Neural crest cell (in vitro differentiated cells): ENCODE measurements around the gene ABHD8. TPM values are rescaled to one million over a fixed set of nuclear protein-coding genes. Genes with fewer than 3 reads are reported as not detected.

ENCODE experiments used
- DNase-seq: peaks from one replicate; pipeline ENCODE4 v3.0.0; 2021; ENCODE audit warnings: low read depth, mixed read lengths, low spot score
- H3K27ac Mint-ChIP-seq: one replicate; pipeline ENCODE4 v1.8.0; 2021; ENCODE audit warnings: mild to moderate bottlenecking, mixed read lengths; ENCODE audit not compliant: unreplicated experiment
- H3K27me3 Mint-ChIP-seq: 2 replicates; pipeline ENCODE4 v1.8.0; 2021; ENCODE audit warnings: low read depth, mild to moderate bottlenecking, mixed read lengths
- H3K36me3 Mint-ChIP-seq: 2 replicates; pipeline ENCODE4 v1.8.0; 2021; ENCODE audit warnings: low read depth, mild to moderate bottlenecking, mixed read lengths
- H3K4me1 Mint-ChIP-seq: 2 replicates; pipeline ENCODE4 v1.8.0; 2021; ENCODE audit warnings: mixed read lengths
- H3K4me3 Mint-ChIP-seq: one replicate; pipeline ENCODE4 v1.8.0; 2021; ENCODE audit warnings: mild to moderate bottlenecking, mixed read lengths
- H3K9me3 Mint-ChIP-seq: 2 replicates; pipeline ENCODE4 v1.8.0; 2021; ENCODE audit warnings: mixed read lengths
- CTCF ChIP-seq: fragments of 200-600 bp; sonication (generic); conservative IDR thresholded peaks from 2 replicates; pipeline ENCODE4 v1.5.0; 2021; ENCODE audit warnings: antibody characterized with exemption, mild to moderate bottlenecking
- total RNA-seq: library from RNA; stranded (reverse); gene quantifications from 2 replicates; pipeline ENCODE4 v1.2.1, GENCODE V29; 2021

Gene ABHD8
- total RNA-seq, 1 donor from 2014 or later: 8.5 TPM

GRCh38 chr19:17292301-17293074 is 10.7 kb downstream of the ABHD8 start:
- DNase-seq: peak; percentile 76
- peak overlapping the region; percentile 27 for H3K27ac Mint-ChIP-seq
- H3K27me3 Mint-ChIP-seq: peaks cover 6% of the 10 kb centered on the region
- peak overlapping the region; percentile 90 for H3K4me3 Mint-ChIP-seq
- H3K36me3 Mint-ChIP-seq: peaks cover 4% of the 10 kb centered on the region
- peak; percentile 71 for TF ChIP-seq CTCF
- H3K9me3 Mint-ChIP-seq: no peaks in the 10 kb centered on the region
- peaks cover 12% of the 10 kb centered on the region for H3K4me1 Mint-ChIP-seq

GRCh38 chr19:17289489-17289888 is 13.7 kb downstream of the ABHD8 start:
- Mint-ChIP-seq H3K4me1 (peaks cover 12% of the 10 kb centered on the region), H3K9me3 (no peaks in the 10 kb centered on the region), H3K36me3 (no peaks in the 10 kb centered on the region), H3K27me3 (peaks cover 6% of the 10 kb centered on the region), H3K4me3 (peak overlapping the region; percentile 72), H3K27ac (no peak overlapping the region)
- TF ChIP-seq CTCF: no peak
- peak; percentile 78 for DNase-seq

GRCh38 chr19:17286752-17287151 is 16.5 kb downstream of the ABHD8 start:
- Mint-ChIP-seq H3K36me3 (no peaks in the 10 kb centered on the region), H3K27me3 (peaks cover 13% of the 10 kb centered on the region), H3K27ac (no peak overlapping the region), H3K9me3 (no peaks in the 10 kb centered on the region), H3K4me1 (peaks cover 10% of the 10 kb centered on the region), H3K4me3 (no peak overlapping the region)
- no peak for TF ChIP-seq CTCF
- no peak for DNase-seq

- no peaks in the 10 kb centered on the region for H3K36me3 Mint-ChIP-seq
- no peak for TF ChIP-seq CTCF
- H3K27me3 Mint-ChIP-seq: peaks cover 16% of the 10 kb centered on the region
- DNase-seq: no peak
- H3K9me3 Mint-ChIP-seq: no peaks in the 10 kb centered on the region
- H3K4me1 Mint-ChIP-seq: peaks cover 9% of the 10 kb centered on the region
- no peak overlapping the region for H3K27ac Mint-ChIP-seq
- H3K4me3 Mint-ChIP-seq: no peak overlapping the region
These were observed 17.0 kb downstream of the ABHD8 start for GRCh38 chr19:17286263-17286662.

- no peak overlapping the region for H3K4me3 Mint-ChIP-seq
- H3K4me1 Mint-ChIP-seq: peaks cover 9% of the 10 kb centered on the region
- no peaks in the 10 kb centered on the region for H3K9me3 Mint-ChIP-seq
- H3K27ac Mint-ChIP-seq: no peak overlapping the region
- peaks cover 20% of the 10 kb centered on the region for H3K27me3 Mint-ChIP-seq
- no peaks in the 10 kb centered on the region for H3K36me3 Mint-ChIP-seq
- no peak for TF ChIP-seq CTCF
- DNase-seq: no peak
These were observed 17.6 kb downstream of the ABHD8 start for GRCh38 chr19:17285415-17286135.
